HUES64 (cell line): ENCODE data around the gene PTPN9.
"Not testable (repeated sequence)": the region's sequence is repeated elsewhere in the genome, so short reads cannot be mapped to it uniquely, and the experiment has no call there.

ENCODE experiments used
- H3K27ac ChIP-seq: 2 replicates; pipeline ENCODE4 v1.7.0; 2013; ENCODE audit warnings: low read depth, low read length, inconsistent platforms
- H3K27me3 ChIP-seq: 2 replicates; pipeline ENCODE4 v1.6.1; 2013; ENCODE audit warnings: mild to moderate bottlenecking, low read length; ENCODE audit not compliant: insufficient read depth
- H3K36me3 ChIP-seq: 2 replicates; pipeline ENCODE4 v1.6.1; 2013; ENCODE audit warnings: mild to moderate bottlenecking, low read length; ENCODE audit not compliant: insufficient read depth
- H3K4me1 ChIP-seq: 2 replicates; pipeline ENCODE4 v1.6.1; 2013; ENCODE audit warnings: mild to moderate bottlenecking, low read length, moderate library complexity; ENCODE audit not compliant: insufficient read depth
- H3K4me3 ChIP-seq: 2 replicates; pipeline ENCODE4 v1.5.1; 2013; ENCODE audit warnings: mild to moderate bottlenecking, low read length, moderate library complexity
- H3K9ac ChIP-seq: 2 replicates; pipeline ENCODE4 v1.6.1; 2013; ENCODE audit warnings: mild to moderate bottlenecking, low read depth, low read length
- H3K9me3 ChIP-seq: 2 replicates; pipeline ENCODE4 v1.6.1; 2013; ENCODE audit warnings: low read depth, low read length; ENCODE audit not compliant: insufficient read depth
- WGBS: fragments of 150-250, 120-280 bp; methylation state at CpG from one replicate; pipeline ENCODE4 v1.1.7; 2013; ENCODE audit warnings: missing lambda C conversion rate; 5-methylcytosine and 5-hydroxymethylcytosine counted together

Gene PTPN9

GRCh38 chr15:75551091-75551490, 28.0 kb downstream of the PTPN9 start:
- no peaks in the 10 kb centered on the region for H3K36me3 ChIP-seq
- 0 out of 2 replicates have a peak, but pooled peaks cover 3% of the 10 kb centered on the region for H3K4me1 ChIP-seq
- no peaks in the 10 kb centered on the region for H3K27me3 ChIP-seq
- H3K9me3 ChIP-seq = no peaks in the 10 kb centered on the region
- H3K27ac ChIP-seq = no peak overlapping the region
- no peak overlapping the region for H3K4me3 ChIP-seq
- 89% methylated on average over 4 of the region's 4 CpGs for WGBS
- H3K9ac ChIP-seq = no peak overlapping the region

- H3K36me3 ChIP-seq = no peaks in the 10 kb centered on the region
- 83% methylated on average over 1 of the region's 1 CpG for WGBS
- no peaks in the 10 kb centered on the region for H3K27me3 ChIP-seq
- H3K27ac ChIP-seq = no peak overlapping the region
- no peaks in the 10 kb centered on the region for H3K9me3 ChIP-seq
- H3K4me1 ChIP-seq = no peaks in the 10 kb centered on the region; the same call in 1 of the 2 replicates
- H3K4me3 ChIP-seq = no peak overlapping the region
- no peak overlapping the region for H3K9ac ChIP-seq
Measured at GRCh38 chr15:75545064-75545463, 34.1 kb downstream of the PTPN9 start.

GRCh38 chr15:75544359-75544758, 34.8 kb downstream of the PTPN9 start:
- no peaks in the 10 kb centered on the region for H3K9me3 ChIP-seq
- no peaks in the 10 kb centered on the region; the same call in 1 of the 2 replicates for H3K4me1 ChIP-seq
- no peaks in the 10 kb centered on the region for H3K36me3 ChIP-seq
- H3K9ac ChIP-seq = no peak overlapping the region
- 93% methylated on average over 2 of the region's 2 CpGs for WGBS
- no peak overlapping the region for H3K4me3 ChIP-seq
- no peaks in the 10 kb centered on the region for H3K27me3 ChIP-seq
- H3K27ac ChIP-seq = no peak overlapping the region

GRCh38 chr15:75542949-75543545, 36.1 kb downstream of the PTPN9 start:
- not testable (repeated sequence) for H3K27me3 ChIP-seq, H3K9me3 ChIP-seq, H3K9ac ChIP-seq, H3K36me3 ChIP-seq, H3K27ac ChIP-seq, H3K4me3 ChIP-seq, H3K4me1 ChIP-seq
- WGBS = 95% methylated on average over 3 of the region's 6 CpGs

GRCh38 chr15:75542386-75542797, 36.7 kb downstream of the PTPN9 start:
- no peaks in the 10 kb centered on the region for H3K27me3 ChIP-seq
- no peak overlapping the region for H3K27ac ChIP-seq
- no peak overlapping the region for H3K4me3 ChIP-seq
- H3K4me1 ChIP-seq = no peaks in the 10 kb centered on the region; the same call in 1 of the 2 replicates
- H3K9me3 ChIP-seq = no peaks in the 10 kb centered on the region
- no peaks in the 10 kb centered on the region for H3K36me3 ChIP-seq
- WGBS = 83% methylated on average over 2 of the region's 2 CpGs
- no peak overlapping the region for H3K9ac ChIP-seq

- Histone ChIP-seq H3K9me3 (no peaks in the 10 kb centered on the region), H3K27me3 (no peaks in the 10 kb centered on the region), H3K36me3 (no peaks in the 10 kb centered on the region), H3K9ac (no peak overlapping the region), H3K4me3 (no peak overlapping the region), H3K27ac (no peak overlapping the region), H3K4me1 (no peaks in the 10 kb centered on the region; the same call in 1 of the 2 replicates)
- 96% methylated on average over 7 of the region's 7 CpGs for WGBS
Measured at GRCh38 chr15:75538376-75538775, 40.7 kb downstream of the PTPN9 start.

GRCh38 chr15:75533945-75534344, 45.2 kb downstream of the PTPN9 start:
- peaks cover 5% of the 10 kb centered on the region; the same call in 1 of the 2 replicates for H3K4me1 ChIP-seq
- H3K9ac ChIP-seq = no peak overlapping the region
- H3K27ac ChIP-seq = no peak overlapping the region
- WGBS = 90% methylated on average over 1 of the region's 1 CpG
- H3K36me3 ChIP-seq = no peaks in the 10 kb centered on the region
- no peaks in the 10 kb centered on the region for H3K27me3 ChIP-seq
- no peak overlapping the region for H3K4me3 ChIP-seq
- no peaks in the 10 kb centered on the region for H3K9me3 ChIP-seq

- H3K27ac ChIP-seq = no peak overlapping the region
- no peak overlapping the region for H3K4me3 ChIP-seq
Measured at GRCh38 chr15:75532413-75533250, 46.5 kb downstream of the PTPN9 start.

GRCh38 chr15:75531041-75531450, 48.1 kb downstream of the PTPN9 start:
- Histone ChIP-seq H3K27ac (peak overlapping the region; percentile 50; the same call in 1 of the 2 replicates), H3K27me3 (no peaks in the 10 kb centered on the region), H3K9ac (no peak overlapping the region), H3K36me3 (peaks cover 14% of the 10 kb centered on the region), H3K9me3 (no peaks in the 10 kb centered on the region), H3K4me3 (no peak overlapping the region), H3K4me1 (peaks cover 5% of the 10 kb centered on the region; the same call in 1 of the 2 replicates)
- 83% methylated on average over 3 of the region's 3 CpGs for WGBS

More at GRCh38 chr15:75532413-75533250, 46.5 kb downstream of the PTPN9 start:
- no peaks in the 10 kb centered on the region for H3K27me3 ChIP-seq
- no peaks in the 10 kb centered on the region for H3K36me3 ChIP-seq
- 85% methylated on average over 1 of the region's 1 CpG for WGBS
- no peaks in the 10 kb centered on the region for H3K9me3 ChIP-seq
- no peak overlapping the region for H3K9ac ChIP-seq
- H3K4me1 ChIP-seq = peaks cover 5% of the 10 kb centered on the region; the same call in 1 of the 2 replicates

GRCh38 chr15:75530169-75530568, 48.9 kb downstream of the PTPN9 start:
- Histone ChIP-seq H3K4me3 (no peak overlapping the region), H3K27me3 (no peaks in the 10 kb centered on the region), H3K9ac (no peak overlapping the region), H3K27ac (no peak overlapping the region), H3K9me3 (no peaks in the 10 kb centered on the region), H3K36me3 (peaks cover 22% of the 10 kb centered on the region), H3K4me1 (peaks cover 5% of the 10 kb centered on the region; the same call in 1 of the 2 replicates)
- 100% methylated on average over 3 of the region's 4 CpGs for WGBS

GRCh38 chr15:75525756-75526155, 53.4 kb downstream of the PTPN9 start:
- H3K4me1 ChIP-seq, H3K9ac ChIP-seq, H3K4me3 ChIP-seq, H3K9me3 ChIP-seq, H3K27me3 ChIP-seq, H3K27ac ChIP-seq: not testable (repeated sequence)
- H3K36me3 ChIP-seq = peaks cover 63% of the 10 kb centered on the region
- WGBS = 89% methylated on average over 3 of the region's 3 CpGs
